ENCODE measurements around the gene CD86. TPM values are rescaled to one million over a fixed set of nuclear protein-coding genes. Genes with fewer than 3 reads are reported as not detected.

The CD86 gene, protein sequence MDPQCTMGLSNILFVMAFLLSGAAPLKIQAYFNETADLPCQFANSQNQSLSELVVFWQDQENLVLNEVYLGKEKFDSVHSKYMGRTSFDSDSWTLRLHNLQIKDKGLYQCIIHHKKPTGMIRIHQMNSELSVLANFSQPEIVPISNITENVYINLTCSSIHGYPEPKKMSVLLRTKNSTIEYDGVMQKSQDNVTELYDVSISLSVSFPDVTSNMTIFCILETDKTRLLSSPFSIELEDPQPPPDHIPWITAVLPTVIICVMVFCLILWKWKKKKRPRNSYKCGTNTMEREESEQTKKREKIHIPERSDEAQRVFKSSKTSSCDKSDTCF
- 0.40 TPM in 1 of 2 replicates, not detected in the other for polyA plus RNA-seq
- polyA minus RNA-seq, result not detected in 2 replicates

DNA sequence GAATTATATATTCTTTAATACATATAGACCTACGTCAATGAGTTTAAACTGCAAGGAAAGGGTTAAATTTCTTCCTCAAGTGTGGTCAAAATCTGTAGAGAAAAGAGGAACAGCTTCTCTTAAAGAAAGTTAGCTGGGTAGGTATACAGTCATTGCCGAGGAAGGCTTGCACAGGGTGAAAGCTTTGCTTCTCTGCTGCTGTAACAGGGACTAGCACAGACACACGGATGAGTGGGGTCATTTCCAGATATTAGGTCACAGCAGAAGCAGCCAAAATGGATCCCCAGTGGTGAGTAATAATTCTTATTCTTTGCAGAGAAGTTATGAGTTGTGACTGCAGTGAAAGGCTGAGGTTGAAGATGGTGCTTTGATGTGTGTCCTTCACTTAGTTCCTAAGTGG lies at the start of gene CD86:
TSS of gene CD86 (plus strand) at position 148 of the 400 bp plus-strand sequence. CDS start at position 276, 128 bp downstream.
- Histone ChIP-seq H3K79me2 (replicated peaks; ENCODE audit: insufficient read depth, low read length) (no peaks in the 10 kb centered on the region), H3K36me3 (ENCODE audit: insufficient read depth, low read length) (no peaks in the 10 kb centered on the region)
- TF ChIP-seq MXI1 (conservative IDR thresholded peaks at IDR 0.05; ENCODE audit: poor library complexity, severe bottlenecking), result no peak

GRCh38 chr3:122006267-122006666 lies 48.9 kb upstream of the CD86 start:
- Histone ChIP-seq H3K4me3 (ENCODE audit: low read length) (no peak overlapping the region), H3K4me2 (ENCODE audit: low read length) (no peak overlapping the region), H3K9me2 (ENCODE audit: insufficient read depth, low read length) (no peaks in the 10 kb centered on the region), H2AFZ (ENCODE audit: low read depth, low read length) (no peak overlapping the region), H3F3A (ENCODE audit: insufficient read depth, low read length, poor library complexity, severe bottlenecking) (no peaks in the 10 kb centered on the region), H3K9me3 (ENCODE audit: low read length) (no peaks in the 10 kb centered on the region), H3K79me2 (replicated peaks; ENCODE audit: insufficient read depth, low read length) (no peaks in the 10 kb centered on the region), H4K20me1 (ENCODE audit: insufficient read depth) (no peaks in the 10 kb centered on the region), H3K27ac (ENCODE audit: low read length) (no peak overlapping the region), H3K27me3 (ENCODE audit: insufficient read depth, low read depth, low read length) (no peaks in the 10 kb centered on the region), H3K9ac (ENCODE audit: low read length) (no peak overlapping the region), H3K36me3 (ENCODE audit: insufficient read depth, low read length) (no peaks in the 10 kb centered on the region)
- no peak for TF ChIP-seq EP300 (conservative IDR thresholded peaks at IDR 0.05; ENCODE audit: poor library complexity, severe bottlenecking)
- no peak for TF ChIP-seq RAD21 (conservative IDR thresholded peaks at IDR 0.05)
- no peak for TF ChIP-seq TAF1 (IDR thresholded peaks at IDR 0.05; ENCODE audit: low read depth)
- TF ChIP-seq, protein P1, sequence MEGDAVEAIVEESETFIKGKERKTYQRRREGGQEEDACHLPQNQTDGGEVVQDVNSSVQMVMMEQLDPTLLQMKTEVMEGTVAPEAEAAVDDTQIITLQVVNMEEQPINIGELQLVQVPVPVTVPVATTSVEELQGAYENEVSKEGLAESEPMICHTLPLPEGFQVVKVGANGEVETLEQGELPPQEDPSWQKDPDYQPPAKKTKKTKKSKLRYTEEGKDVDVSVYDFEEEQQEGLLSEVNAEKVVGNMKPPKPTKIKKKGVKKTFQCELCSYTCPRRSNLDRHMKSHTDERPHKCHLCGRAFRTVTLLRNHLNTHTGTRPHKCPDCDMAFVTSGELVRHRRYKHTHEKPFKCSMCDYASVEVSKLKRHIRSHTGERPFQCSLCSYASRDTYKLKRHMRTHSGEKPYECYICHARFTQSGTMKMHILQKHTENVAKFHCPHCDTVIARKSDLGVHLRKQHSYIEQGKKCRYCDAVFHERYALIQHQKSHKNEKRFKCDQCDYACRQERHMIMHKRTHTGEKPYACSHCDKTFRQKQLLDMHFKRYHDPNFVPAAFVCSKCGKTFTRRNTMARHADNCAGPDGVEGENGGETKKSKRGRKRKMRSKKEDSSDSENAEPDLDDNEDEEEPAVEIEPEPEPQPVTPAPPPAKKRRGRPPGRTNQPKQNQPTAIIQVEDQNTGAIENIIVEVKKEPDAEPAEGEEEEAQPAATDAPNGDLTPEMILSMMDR (IDR thresholded peaks at IDR 0.05; ENCODE audit: poor library complexity, severe bottlenecking), result no peak
- no peak for TF ChIP-seq POLR2AphosphoS5 (IDR thresholded peaks at IDR 0.05)
- no peak for TF ChIP-seq EZH2 (IDR thresholded peaks at IDR 0.05; ENCODE audit: borderline replicate concordance, insufficient read depth, low read length, poor library complexity, severe bottlenecking)
- TF ChIP-seq SMC3 (conservative IDR thresholded peaks at IDR 0.05; ENCODE audit: poor library complexity), result no peak
- no peak for TF ChIP-seq MXI1 (conservative IDR thresholded peaks at IDR 0.05; ENCODE audit: poor library complexity, severe bottlenecking)
- no peak for TF ChIP-seq REST (IDR thresholded peaks at IDR 0.05; ENCODE audit: borderline replicate concordance)

More for the DNA sequence above, at the start of gene CD86:
- Histone ChIP-seq H3K4me3 (ENCODE audit: low read length) (no peak within 1 kb of the TSS), H3K4me2 (ENCODE audit: low read length) (no peak within 1 kb of the TSS), H3F3A (ENCODE audit: insufficient read depth, low read length, poor library complexity, severe bottlenecking) (no peaks in the 10 kb centered on the region), H3K27me3 (ENCODE audit: insufficient read depth, low read depth, low read length) (no peaks in the 10 kb centered on the region), H2AFZ (ENCODE audit: low read depth, low read length) (no peak within 1 kb of the TSS), H3K9ac (ENCODE audit: low read length) (no peak within 1 kb of the TSS), H3K9me2 (ENCODE audit: insufficient read depth, low read length) (no peaks in the 10 kb centered on the region), H3K9me3 (ENCODE audit: low read length) (no peaks in the 10 kb centered on the region), H3K27ac (ENCODE audit: low read length) (no peak within 1 kb of the TSS), H4K20me1 (ENCODE audit: insufficient read depth) (no peaks in the 10 kb centered on the region)

All from neural cell (in vitro differentiated cells).